Chondrocyte (in vitro differentiated cells): ENCODE results near the gene SFT2D2. TPM values are rescaled to one million over a fixed set of nuclear protein-coding genes. Genes with fewer than 3 reads are reported as not detected.

Experiments used
- DNase-seq: peaks from one replicate; pipeline ENCODE4 v3.0.0; 2021; ENCODE audit warnings: mixed read lengths, low spot score
- H3K27ac Mint-ChIP-seq: one replicate; pipeline ENCODE4 v1.8.0; 2021; ENCODE audit warnings: mild to moderate bottlenecking, moderate library complexity, mixed read lengths; ENCODE audit not compliant: unreplicated experiment
- H3K27me3 Mint-ChIP-seq: 2 replicates; pipeline ENCODE4 v1.8.0; 2021; ENCODE audit warnings: low read depth, mixed read lengths
- H3K36me3 Mint-ChIP-seq: 2 replicates; pipeline ENCODE4 v1.8.0; 2021; ENCODE audit warnings: low read depth, mixed read lengths
- H3K4me1 Mint-ChIP-seq: 2 replicates; pipeline ENCODE4 v1.8.0; 2021; ENCODE audit warnings: low read depth, mild to moderate bottlenecking, mixed read lengths
- H3K4me3 Mint-ChIP-seq: one replicate; pipeline ENCODE4 v1.8.0; 2021; ENCODE audit warnings: mild to moderate bottlenecking, moderate library complexity, mixed read lengths; ENCODE audit not compliant: unreplicated experiment
- H3K9me3 Mint-ChIP-seq: 2 replicates; pipeline ENCODE4 v1.8.0; 2021; ENCODE audit warnings: low read depth, mixed read lengths
- total RNA-seq: library from RNA; stranded (reverse); gene quantifications from 3 replicates; pipeline ENCODE4 v1.2.1, GENCODE V29; 2021
- TF ChIP-seq, protein P1 (sequence below): fragments of 200-600 bp; sonication (generic); IDR thresholded peaks from 2 replicates; pipeline ENCODE4 v1.5.0; 2021; ENCODE audit warnings: antibody characterized with exemption, mild to moderate bottlenecking, moderate library complexity

SFT2D2 gene
- total RNA-seq, 1 donor from 2014 or later, result 70.8 TPM

DNA sequence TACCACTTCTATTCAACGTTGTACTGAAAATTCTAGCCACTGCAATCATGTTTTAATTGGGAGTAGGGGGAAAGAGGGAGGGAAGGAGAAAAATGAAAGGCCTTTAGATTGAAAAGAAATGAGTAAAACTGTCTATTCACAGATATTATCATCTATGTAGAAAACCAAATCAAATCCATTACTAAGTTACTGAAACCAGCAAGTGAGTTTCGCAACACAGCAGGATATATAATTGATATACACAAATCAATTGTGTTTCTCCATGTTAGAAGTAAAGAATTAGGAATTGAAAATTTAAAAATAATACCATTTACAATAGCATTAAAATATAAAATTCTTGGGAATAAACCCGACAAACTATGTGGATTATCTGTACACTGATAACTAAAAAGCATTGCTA is 19.2 kb downstream of the SFT2D2 start:
- no peaks in the 10 kb centered on the region for H3K27me3 Mint-ChIP-seq
- no peak overlapping the region for H3K27ac Mint-ChIP-seq
- no peak overlapping the region for H3K4me3 Mint-ChIP-seq
- no peak for DNase-seq
- TF ChIP-seq, protein P1, sequence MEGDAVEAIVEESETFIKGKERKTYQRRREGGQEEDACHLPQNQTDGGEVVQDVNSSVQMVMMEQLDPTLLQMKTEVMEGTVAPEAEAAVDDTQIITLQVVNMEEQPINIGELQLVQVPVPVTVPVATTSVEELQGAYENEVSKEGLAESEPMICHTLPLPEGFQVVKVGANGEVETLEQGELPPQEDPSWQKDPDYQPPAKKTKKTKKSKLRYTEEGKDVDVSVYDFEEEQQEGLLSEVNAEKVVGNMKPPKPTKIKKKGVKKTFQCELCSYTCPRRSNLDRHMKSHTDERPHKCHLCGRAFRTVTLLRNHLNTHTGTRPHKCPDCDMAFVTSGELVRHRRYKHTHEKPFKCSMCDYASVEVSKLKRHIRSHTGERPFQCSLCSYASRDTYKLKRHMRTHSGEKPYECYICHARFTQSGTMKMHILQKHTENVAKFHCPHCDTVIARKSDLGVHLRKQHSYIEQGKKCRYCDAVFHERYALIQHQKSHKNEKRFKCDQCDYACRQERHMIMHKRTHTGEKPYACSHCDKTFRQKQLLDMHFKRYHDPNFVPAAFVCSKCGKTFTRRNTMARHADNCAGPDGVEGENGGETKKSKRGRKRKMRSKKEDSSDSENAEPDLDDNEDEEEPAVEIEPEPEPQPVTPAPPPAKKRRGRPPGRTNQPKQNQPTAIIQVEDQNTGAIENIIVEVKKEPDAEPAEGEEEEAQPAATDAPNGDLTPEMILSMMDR, result no peak
- peaks cover 42% of the 10 kb centered on the region for H3K36me3 Mint-ChIP-seq
- H3K4me1 Mint-ChIP-seq, result peaks cover 44% of the 10 kb centered on the region
- no peaks in the 10 kb centered on the region for H3K9me3 Mint-ChIP-seq

DNA sequence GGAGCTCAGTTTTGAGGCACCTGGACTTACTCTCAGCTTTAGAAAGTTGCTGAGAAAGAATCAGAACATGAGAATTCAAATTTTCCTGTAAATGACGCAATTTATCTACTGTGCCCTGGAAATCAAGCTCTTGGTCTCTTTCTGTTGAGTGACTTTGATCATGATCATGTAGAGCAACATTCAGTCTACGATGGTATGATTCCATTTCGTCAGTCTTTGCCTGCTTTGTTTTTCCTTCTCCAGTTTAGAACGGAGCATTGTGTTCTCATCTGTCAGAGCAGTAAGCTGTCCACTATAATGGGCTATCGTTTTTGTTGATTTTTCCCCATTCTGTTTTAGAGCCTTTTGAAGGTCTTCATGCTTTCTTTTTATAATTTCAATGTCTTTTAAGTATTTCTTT is 20.7 kb downstream of the SFT2D2 start:
- H3K4me1 Mint-ChIP-seq, result peaks cover 48% of the 10 kb centered on the region
- no peaks in the 10 kb centered on the region for H3K9me3 Mint-ChIP-seq
- TF ChIP-seq, protein P1, result no peak
- H3K27me3 Mint-ChIP-seq, result no peaks in the 10 kb centered on the region
- H3K4me3 Mint-ChIP-seq, result no peak overlapping the region
- H3K36me3 Mint-ChIP-seq, result peaks cover 45% of the 10 kb centered on the region
- DNase-seq, result no peak
- H3K27ac Mint-ChIP-seq, result no peak overlapping the region

DNA sequence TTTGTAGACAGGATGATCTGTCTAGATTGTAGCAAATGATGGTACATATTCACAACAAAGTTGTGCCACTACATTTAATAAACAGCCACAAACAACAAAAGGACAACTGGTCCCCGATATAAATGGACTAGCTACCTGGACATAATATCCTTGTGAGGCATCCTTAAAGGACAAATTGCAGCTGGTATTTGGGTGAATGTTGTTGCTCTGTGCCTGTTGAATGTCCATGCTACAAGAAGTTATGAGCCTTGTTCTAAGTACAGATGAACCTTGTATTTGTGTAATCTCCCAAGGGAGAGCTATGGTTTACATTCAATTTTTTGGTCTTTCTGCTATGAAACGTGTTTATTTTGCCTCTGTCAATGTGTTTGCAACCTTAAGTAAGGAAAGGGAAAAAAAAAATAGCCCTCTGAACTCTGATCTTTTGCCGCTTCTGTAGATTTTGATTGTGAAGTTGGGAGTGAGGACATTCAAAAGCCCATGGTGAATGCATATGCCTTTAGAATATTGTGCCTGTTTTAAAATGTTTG is 26.5 kb downstream of the SFT2D2 start:
- peaks cover 34% of the 10 kb centered on the region for H3K4me1 Mint-ChIP-seq
- H3K27ac Mint-ChIP-seq, result peak overlapping the region; percentile 66
- TF ChIP-seq, protein P1, result no peak
- no peak for DNase-seq
- H3K27me3 Mint-ChIP-seq, result no peaks in the 10 kb centered on the region
- H3K36me3 Mint-ChIP-seq, result peaks cover 45% of the 10 kb centered on the region
- H3K9me3 Mint-ChIP-seq, result peaks cover 14% of the 10 kb centered on the region
- H3K4me3 Mint-ChIP-seq, result no peak overlapping the region

DNA sequence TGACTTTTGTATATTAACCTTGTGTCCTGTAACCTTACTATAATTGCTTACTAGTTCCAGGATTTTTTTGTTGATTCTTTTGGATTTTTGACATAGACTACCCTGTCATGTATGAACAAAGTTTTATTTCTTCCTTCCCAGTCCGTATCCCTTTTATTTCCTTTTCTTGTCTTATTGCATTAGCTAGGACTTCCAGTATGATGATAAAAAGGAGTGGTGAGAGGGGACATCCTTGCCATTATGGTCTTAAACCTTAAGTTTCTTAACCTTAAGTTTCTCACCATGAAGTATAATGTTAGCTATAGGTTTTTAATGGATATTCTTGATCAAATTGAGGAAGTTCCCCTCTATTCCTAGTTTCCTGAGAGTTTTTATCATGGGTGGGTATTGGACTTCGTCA is 30.4 kb downstream of the SFT2D2 start:
- Mint-ChIP-seq H3K27ac (no peak overlapping the region), H3K9me3 (peaks cover 18% of the 10 kb centered on the region), H3K36me3 (peaks cover 26% of the 10 kb centered on the region)

DNA sequence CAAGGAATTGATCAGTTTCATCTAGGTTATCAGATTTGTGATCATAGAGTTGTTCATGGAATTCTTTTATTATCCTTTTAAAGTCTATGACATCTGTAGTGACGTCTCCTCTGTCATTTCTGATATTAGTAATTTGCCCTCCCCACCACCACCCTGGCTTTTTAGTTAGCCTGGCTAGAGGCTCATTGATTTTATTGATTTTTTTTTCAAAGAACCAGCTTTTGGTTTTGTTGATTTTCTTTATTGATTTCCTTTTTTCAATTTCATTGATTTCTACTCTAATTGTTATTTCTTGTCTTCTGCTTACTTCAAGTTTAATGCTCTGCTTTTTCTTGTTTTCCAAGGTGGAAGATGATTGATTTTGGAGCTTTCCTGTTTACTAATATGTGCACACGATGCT is 31.6 kb downstream of the SFT2D2 start:
- no peak for DNase-seq
- Mint-ChIP-seq H3K4me3 (no peak overlapping the region), H3K9me3 (peaks cover 18% of the 10 kb centered on the region), H3K27me3 (no peaks in the 10 kb centered on the region), H3K27ac (no peak overlapping the region), H3K4me1 (peaks cover 36% of the 10 kb centered on the region), H3K36me3 (peaks cover 25% of the 10 kb centered on the region)
- TF ChIP-seq, protein P1, result no peak

More for the DNA sequence above, 30.4 kb downstream of the SFT2D2 start:
- Mint-ChIP-seq H3K4me3 (no peak overlapping the region), H3K27me3 (no peaks in the 10 kb centered on the region), H3K4me1 (peaks cover 31% of the 10 kb centered on the region)
- no peak for DNase-seq
- TF ChIP-seq, protein P1, result no peak
